GM12872 (cell line): ENCODE data around the gene ATXN10.

Experiments
- TF ChIP-seq, protein P1 (sequence below): IDR thresholded peaks from 3 replicates; pipeline ENCODE4 v1.5.1; 2011; ENCODE audit warnings: low read depth, mild to moderate bottlenecking, low read length, moderate library complexity; ENCODE audit not compliant: insufficient read depth

Gene ATXN10

DNA sequence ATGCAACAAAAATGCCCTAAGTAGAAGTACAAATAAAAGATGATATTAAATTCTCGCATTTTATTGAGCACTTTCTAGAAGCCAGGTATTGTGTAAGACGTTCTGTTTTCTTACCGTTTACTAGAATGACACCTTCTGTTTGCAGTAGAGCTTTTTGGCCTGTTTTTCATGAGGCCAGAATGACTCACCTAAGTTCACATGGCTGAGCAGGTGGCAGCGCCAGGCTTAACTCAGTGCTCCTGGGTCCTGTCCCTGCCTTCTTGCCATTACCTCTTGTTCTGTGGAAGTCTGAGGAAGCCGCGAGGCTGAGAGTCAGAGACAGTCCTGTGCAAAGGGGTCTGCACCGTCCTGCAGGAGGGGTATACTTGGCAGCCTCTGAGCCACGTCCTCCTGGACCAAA is 113.8 kb downstream of the ATXN10 start:
- TF ChIP-seq, protein P1, sequence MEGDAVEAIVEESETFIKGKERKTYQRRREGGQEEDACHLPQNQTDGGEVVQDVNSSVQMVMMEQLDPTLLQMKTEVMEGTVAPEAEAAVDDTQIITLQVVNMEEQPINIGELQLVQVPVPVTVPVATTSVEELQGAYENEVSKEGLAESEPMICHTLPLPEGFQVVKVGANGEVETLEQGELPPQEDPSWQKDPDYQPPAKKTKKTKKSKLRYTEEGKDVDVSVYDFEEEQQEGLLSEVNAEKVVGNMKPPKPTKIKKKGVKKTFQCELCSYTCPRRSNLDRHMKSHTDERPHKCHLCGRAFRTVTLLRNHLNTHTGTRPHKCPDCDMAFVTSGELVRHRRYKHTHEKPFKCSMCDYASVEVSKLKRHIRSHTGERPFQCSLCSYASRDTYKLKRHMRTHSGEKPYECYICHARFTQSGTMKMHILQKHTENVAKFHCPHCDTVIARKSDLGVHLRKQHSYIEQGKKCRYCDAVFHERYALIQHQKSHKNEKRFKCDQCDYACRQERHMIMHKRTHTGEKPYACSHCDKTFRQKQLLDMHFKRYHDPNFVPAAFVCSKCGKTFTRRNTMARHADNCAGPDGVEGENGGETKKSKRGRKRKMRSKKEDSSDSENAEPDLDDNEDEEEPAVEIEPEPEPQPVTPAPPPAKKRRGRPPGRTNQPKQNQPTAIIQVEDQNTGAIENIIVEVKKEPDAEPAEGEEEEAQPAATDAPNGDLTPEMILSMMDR, result no peak

GRCh38 chr22:45786726-45787125 is 115.1 kb downstream of the ATXN10 start:
- TF ChIP-seq, protein P1, result no peak

- TF ChIP-seq, protein P1, result no peak
These were observed 116.1 kb downstream of the ATXN10 start for GRCh38 chr22:45787759-45788158.

DNA sequence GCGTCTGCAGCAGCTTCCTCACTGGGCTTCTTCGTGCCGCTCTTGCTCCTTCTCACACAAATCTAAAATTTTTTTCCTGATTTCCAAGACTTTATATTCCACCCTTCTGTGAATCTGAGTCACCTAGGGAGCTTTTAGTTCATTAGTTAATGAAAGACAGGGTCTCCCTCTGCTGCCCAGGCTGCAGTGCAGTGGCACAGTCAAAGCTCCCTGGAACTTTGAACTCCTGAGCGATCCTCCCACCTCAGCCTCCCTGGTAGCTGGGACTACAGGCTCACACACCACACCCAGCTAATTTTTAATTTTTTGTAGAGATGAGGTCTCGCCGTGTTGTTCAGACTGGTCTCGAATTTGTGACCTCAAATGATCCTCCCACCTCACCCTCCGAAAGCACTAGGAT is 116.9 kb downstream of the ATXN10 start:
- TF ChIP-seq, protein P1, result no peak

- TF ChIP-seq, protein P1, result no peak
These were observed 118.8 kb downstream of the ATXN10 start for GRCh38 chr22:45790401-45790800.

- TF ChIP-seq, protein P1, result no peak
These were observed 121.5 kb downstream of the ATXN10 start for GRCh38 chr22:45793161-45793560.

DNA sequence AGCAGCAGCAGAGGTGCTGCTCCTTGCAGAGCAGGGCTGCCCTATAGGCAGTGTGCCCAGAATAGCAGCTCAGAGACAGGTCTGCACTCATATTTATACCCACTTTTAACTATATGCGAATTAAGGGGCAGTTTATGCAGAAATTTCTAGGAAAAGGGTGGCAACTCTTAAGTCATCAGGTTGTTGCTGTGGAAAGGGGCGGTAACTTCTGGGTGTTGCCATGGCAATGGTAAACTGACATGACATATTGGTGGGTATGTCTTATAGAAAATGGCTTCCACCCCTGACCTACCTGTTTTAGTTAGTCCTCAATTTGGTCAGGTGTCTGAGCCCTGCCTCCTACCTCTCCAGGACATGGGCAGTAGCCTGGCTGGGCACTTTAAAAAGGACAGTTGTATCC is 122.3 kb downstream of the ATXN10 start:
- TF ChIP-seq, protein P1, result no peak

GRCh38 chr22:45799291-45799690 is 127.7 kb downstream of the ATXN10 start:
- TF ChIP-seq, protein P1, result no peak
